NT2/D1 (cell line): ENCODE data around the gene CCNC.

ENCODE experiments used
- DNase-seq: peaks from one replicate; pipeline ENCODE4 v3.0.0-alpha.2; 2011; ENCODE audit warnings: low read depth, low spot score
- H3K27me3 ChIP-seq: 2 replicates; pipeline ENCODE4 v1.6.0; 2011; ENCODE audit warnings: mild to moderate bottlenecking; ENCODE audit not compliant: insufficient read length, insufficient read depth
- H3K36me3 ChIP-seq: 2 replicates; pipeline ENCODE4 v1.6.1; 2011; ENCODE audit warnings: mild to moderate bottlenecking, low read length, mixed read lengths; ENCODE audit not compliant: insufficient read depth, insufficient read length
- H3K4me1 ChIP-seq: 2 replicates; pipeline ENCODE4 v1.5.1; 2011; ENCODE audit not compliant: insufficient read depth, insufficient read length
- H3K4me3 ChIP-seq: 2 replicates; pipeline ENCODE4 v1.5.1; 2011; ENCODE audit warnings: low read depth; ENCODE audit not compliant: insufficient read length
- H3K9ac ChIP-seq: 2 replicates; pipeline ENCODE4 v1.6.0; 2011; ENCODE audit warnings: low read depth; ENCODE audit not compliant: insufficient read length
- H3K9me3 ChIP-seq: 2 replicates; pipeline ENCODE4 v1.5.1; 2011; ENCODE audit warnings: mild to moderate bottlenecking, low read length; ENCODE audit not compliant: insufficient read depth
- SUZ12 ChIP-seq: IDR thresholded peaks from 2 replicates; pipeline ENCODE4 v1.6.1; 2011; ENCODE audit not compliant: insufficient read length, insufficient read depth; ENCODE audit errors: extremely low read depth
- YY1 ChIP-seq: IDR thresholded peaks from 2 replicates; pipeline ENCODE4 v1.6.1; 2011; ENCODE audit not compliant: insufficient read length, insufficient read depth
- ZNF274 ChIP-seq: IDR thresholded peaks from 2 replicates; pipeline ENCODE4 v1.6.1; 2011; ENCODE audit warnings: mild to moderate bottlenecking, low read depth, low read length

Gene CCNC

GRCh38 chr6:99592900-99593299, 24.4 kb upstream of the CCNC start:
- no peaks in the 10 kb centered on the region for H3K4me1 ChIP-seq
- no peaks in the 10 kb centered on the region for H3K9me3 ChIP-seq
- H3K36me3 ChIP-seq: no peaks in the 10 kb centered on the region
- peaks cover 100% of the 10 kb centered on the region for H3K27me3 ChIP-seq
- DNase-seq: no peak
- TF ChIP-seq YY1: no peak
- no peak for TF ChIP-seq SUZ12
- no peak for TF ChIP-seq ZNF274
- H3K9ac ChIP-seq: no peak overlapping the region
- no peak overlapping the region for H3K4me3 ChIP-seq

- Histone ChIP-seq H3K4me3 (no peak overlapping the region), H3K27me3 (peaks cover 97% of the 10 kb centered on the region), H3K36me3 (no peaks in the 10 kb centered on the region), H3K9ac (no peak overlapping the region), H3K9me3 (no peaks in the 10 kb centered on the region), H3K4me1 (no peaks in the 10 kb centered on the region)
- no peak for DNase-seq
- no peak for TF ChIP-seq YY1
- no peak for TF ChIP-seq ZNF274
- no peak for TF ChIP-seq SUZ12
Measured at GRCh38 chr6:99591673-99592364, 23.4 kb upstream of the CCNC start.

- Histone ChIP-seq H3K36me3 (no peaks in the 10 kb centered on the region), H3K9me3 (no peaks in the 10 kb centered on the region), H3K27me3 (peaks cover 93% of the 10 kb centered on the region), H3K9ac (peak overlapping the region; percentile 10), H3K4me3 (peak overlapping the region; percentile 2), H3K4me1 (no peaks in the 10 kb centered on the region)
- TF ChIP-seq ZNF274 (no peak), SUZ12 (peak; percentile 86), YY1 (no peak)
- no peak for DNase-seq
Measured at GRCh38 chr6:99590728-99591672, 22.5 kb upstream of the CCNC start.

- no peak for TF ChIP-seq ZNF274
- no peak for TF ChIP-seq SUZ12
- H3K27me3 ChIP-seq: peaks cover 93% of the 10 kb centered on the region
- no peaks in the 10 kb centered on the region for H3K9me3 ChIP-seq
- no peak overlapping the region for H3K4me3 ChIP-seq
- no peaks in the 10 kb centered on the region for H3K36me3 ChIP-seq
- no peaks in the 10 kb centered on the region for H3K4me1 ChIP-seq
- DNase-seq: no peak
- H3K9ac ChIP-seq: no peak overlapping the region
Measured at GRCh38 chr6:99589907-99590493, 21.5 kb upstream of the CCNC start.

GRCh38 chr6:99589290-99589672, 20.8 kb upstream of the CCNC start:
- Histone ChIP-seq H3K27me3 (peaks cover 93% of the 10 kb centered on the region), H3K9ac (peak overlapping the region; percentile 51), H3K4me1 (no peaks in the 10 kb centered on the region), H3K9me3 (no peaks in the 10 kb centered on the region), H3K4me3 (peak overlapping the region; percentile 42), H3K36me3 (no peaks in the 10 kb centered on the region)
- DNase-seq: no peak
- TF ChIP-seq SUZ12: no peak
- no peak for TF ChIP-seq YY1
- no peak for TF ChIP-seq ZNF274

- Histone ChIP-seq H3K4me3 (peak overlapping the region; percentile 42), H3K36me3 (no peaks in the 10 kb centered on the region), H3K27me3 (peaks cover 90% of the 10 kb centered on the region), H3K9me3 (no peaks in the 10 kb centered on the region), H3K4me1 (no peaks in the 10 kb centered on the region), H3K9ac (peak overlapping the region; percentile 51)
- DNase-seq: peak; percentile 66
- TF ChIP-seq SUZ12 (no peak), YY1 (no peak), ZNF274 (no peak)
Measured at GRCh38 chr6:99588618-99589289, 20.3 kb upstream of the CCNC start.
